ENCODE results near the gene IL16. TPM values are rescaled to one million over a fixed set of nuclear protein-coding genes. Genes with fewer than 3 reads are reported as not detected.
A peak's percentile ranks its signal among the peaks of the same experiment; 100 is the strongest.

IL16 gene
- total RNA-seq, 2 experiments from 2014 or later: 240 to 243 TPM

DNA sequence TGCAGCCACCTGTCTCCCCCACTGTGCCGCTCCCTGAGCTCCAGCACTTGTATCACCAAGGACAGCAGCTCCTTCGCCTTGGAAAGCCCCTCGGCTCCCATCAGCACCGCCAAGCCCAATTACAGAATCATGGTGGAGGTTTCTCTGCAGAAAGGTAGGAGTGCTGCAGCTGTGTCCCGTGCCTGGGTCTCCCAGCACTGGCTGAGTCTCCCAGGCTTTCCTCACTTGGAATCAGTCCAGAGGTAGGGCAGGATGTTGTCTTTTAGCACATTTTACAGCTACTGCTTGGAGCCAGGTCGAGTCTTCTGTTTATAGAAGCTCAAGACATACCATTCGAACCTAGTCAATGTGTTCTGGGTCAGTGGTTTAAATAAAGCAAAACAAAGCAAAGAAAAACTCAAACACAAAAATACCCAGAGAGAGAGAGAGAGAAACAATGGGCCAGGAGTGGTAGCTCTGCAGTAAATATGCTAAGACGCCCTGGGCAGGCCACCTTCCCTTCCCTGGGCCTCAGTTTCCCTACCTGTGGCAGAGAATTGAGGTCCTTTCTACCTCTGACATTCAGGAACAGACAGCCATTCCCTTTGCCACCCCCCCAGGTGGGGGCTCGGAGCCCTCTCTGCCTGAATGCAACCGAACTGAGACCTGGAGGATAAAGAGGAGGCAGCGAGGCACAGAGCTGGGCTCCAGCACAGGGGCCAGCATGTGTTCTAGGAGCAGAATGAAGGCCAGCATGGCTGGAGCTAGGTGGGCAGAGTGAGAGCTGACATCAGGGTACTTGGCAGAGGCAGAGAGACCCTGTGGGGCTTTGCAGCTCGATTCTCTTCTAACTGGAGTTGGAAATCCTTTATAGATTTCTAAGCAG lies 83.2 kb downstream of the IL16 start:
- Mint-ChIP-seq H3K36me3 (ENCODE audit: low read depth) (peaks cover 21% of the 10 kb centered on the region), H3K4me1 (ENCODE audit: low read depth) (peaks cover 26% of the 10 kb centered on the region), H3K4me3 (no peak overlapping the region), H3K9me3 (ENCODE audit: insufficient read depth) (peaks cover 14% of the 10 kb centered on the region), H3K27ac (no peak overlapping the region), H3K27me3 (ENCODE audit: low read depth) (no peaks in the 10 kb centered on the region)
- no peak for ATAC-seq
- no peak for DNase-seq
- POLR2A ChIA-PET: interaction anchor here (0.6 to 3.6 kb wide), 4 partner anchors 13 to 44 kb away, joined by 4 to 16 read pairs (median 4); no protein-coding TSS in a partner anchor
- CTCF ChIA-PET: interaction anchor here (1.0 to 3.5 kb wide), 5 partner anchors 10 to 121 kb away, joined by 3 to 31 read pairs (median 6); no protein-coding TSS in a partner anchor

DNA sequence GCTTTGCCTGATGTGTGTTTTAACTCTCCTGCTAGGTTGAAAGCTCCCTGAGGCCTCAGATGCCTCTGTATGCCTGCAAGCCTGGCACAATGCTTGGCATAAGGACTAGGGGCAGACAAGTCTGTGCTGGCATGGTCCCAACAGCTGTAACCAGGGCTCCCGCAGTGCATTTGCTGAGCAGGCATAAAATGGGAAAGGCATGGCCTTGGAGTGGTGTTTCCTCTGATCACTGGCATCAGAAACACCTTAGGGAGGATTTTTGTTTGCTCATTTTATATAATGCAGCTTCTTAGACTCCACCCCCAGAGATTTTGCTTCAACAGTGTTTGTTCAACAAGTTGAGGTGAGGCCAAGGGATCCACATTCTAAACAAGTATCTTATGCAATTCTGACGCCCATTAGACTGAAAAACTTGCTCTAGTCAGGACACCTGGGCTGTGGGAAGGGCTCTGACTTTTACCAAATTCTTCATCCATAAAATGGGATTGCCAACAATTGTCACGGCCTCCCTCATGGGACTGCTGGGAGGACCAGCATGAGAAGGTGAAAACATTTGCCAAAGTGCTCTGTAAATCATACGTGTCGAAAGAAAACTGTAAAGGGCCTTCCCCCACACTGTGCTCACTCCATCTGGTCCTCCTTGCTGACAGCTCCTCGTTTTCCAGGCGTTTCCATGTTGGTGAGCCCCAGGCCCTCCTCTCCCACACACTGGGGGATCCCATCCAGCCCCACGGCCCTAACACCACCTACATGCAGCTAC lies 84.2 kb downstream of the IL16 start:
- no peak overlapping the region for H3K27ac Mint-ChIP-seq
- no peak overlapping the region for H3K4me3 Mint-ChIP-seq
- H3K36me3 Mint-ChIP-seq (ENCODE audit: low read depth): peaks cover 21% of the 10 kb centered on the region

DNA sequence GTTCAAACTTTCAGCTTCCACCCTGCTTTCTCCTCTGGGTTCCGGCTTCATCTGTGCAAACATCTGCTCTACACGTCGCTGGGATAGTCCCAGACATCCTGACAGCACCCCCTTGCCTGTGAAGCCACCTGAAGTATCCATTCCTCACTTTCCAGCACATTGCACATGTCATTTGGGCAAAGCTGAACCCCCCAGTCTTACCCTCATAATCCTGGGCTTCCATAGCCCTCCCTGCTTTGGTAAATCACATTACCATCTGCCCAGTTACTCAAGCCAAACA lies 84.7 kb downstream of the IL16 start:
- peaks cover 26% of the 10 kb centered on the region for H3K4me1 Mint-ChIP-seq (ENCODE audit: low read depth)
- H3K36me3 Mint-ChIP-seq (ENCODE audit: low read depth): peaks cover 16% of the 10 kb centered on the region
- H3K27me3 Mint-ChIP-seq (ENCODE audit: low read depth): no peaks in the 10 kb centered on the region
- H3K4me3 Mint-ChIP-seq: no peak overlapping the region
- DNase-seq (no peak), ATAC-seq (no peak)
- H3K27ac Mint-ChIP-seq: peak overlapping the region; percentile 14
- peaks cover 14% of the 10 kb centered on the region for H3K9me3 Mint-ChIP-seq (ENCODE audit: insufficient read depth)
- ChIA-PET POLR2A (interaction anchor here (1.2 to 3.6 kb wide), 3 partner anchors 12 to 23 kb away, joined by 3 to 16 read pairs (median 4); no protein-coding TSS in a partner anchor), CTCF (interaction anchor here (0.7 to 3.5 kb wide), 4 partner anchors 12 to 129 kb away, joined by 3 to 31 read pairs (median 12); no protein-coding TSS in a partner anchor)

More for the DNA sequence above, 84.2 kb downstream of the IL16 start:
- H3K27me3 Mint-ChIP-seq (ENCODE audit: low read depth): no peaks in the 10 kb centered on the region
- ChIA-PET POLR2A (interaction anchor here (1.2 to 3.6 kb wide), 4 partner anchors 12 to 30 kb away, joined by 3 to 16 read pairs (median 4); no protein-coding TSS in a partner anchor), CTCF (interaction anchor here (0.7 to 3.5 kb wide), 5 partner anchors 9 to 129 kb away, joined by 3 to 31 read pairs (median 6); no protein-coding TSS in a partner anchor)
- DNase-seq (no peak), ATAC-seq (no peak)
- H3K9me3 Mint-ChIP-seq (ENCODE audit: insufficient read depth): peaks cover 14% of the 10 kb centered on the region
- H3K4me1 Mint-ChIP-seq (ENCODE audit: low read depth): peaks cover 26% of the 10 kb centered on the region

DNA sequence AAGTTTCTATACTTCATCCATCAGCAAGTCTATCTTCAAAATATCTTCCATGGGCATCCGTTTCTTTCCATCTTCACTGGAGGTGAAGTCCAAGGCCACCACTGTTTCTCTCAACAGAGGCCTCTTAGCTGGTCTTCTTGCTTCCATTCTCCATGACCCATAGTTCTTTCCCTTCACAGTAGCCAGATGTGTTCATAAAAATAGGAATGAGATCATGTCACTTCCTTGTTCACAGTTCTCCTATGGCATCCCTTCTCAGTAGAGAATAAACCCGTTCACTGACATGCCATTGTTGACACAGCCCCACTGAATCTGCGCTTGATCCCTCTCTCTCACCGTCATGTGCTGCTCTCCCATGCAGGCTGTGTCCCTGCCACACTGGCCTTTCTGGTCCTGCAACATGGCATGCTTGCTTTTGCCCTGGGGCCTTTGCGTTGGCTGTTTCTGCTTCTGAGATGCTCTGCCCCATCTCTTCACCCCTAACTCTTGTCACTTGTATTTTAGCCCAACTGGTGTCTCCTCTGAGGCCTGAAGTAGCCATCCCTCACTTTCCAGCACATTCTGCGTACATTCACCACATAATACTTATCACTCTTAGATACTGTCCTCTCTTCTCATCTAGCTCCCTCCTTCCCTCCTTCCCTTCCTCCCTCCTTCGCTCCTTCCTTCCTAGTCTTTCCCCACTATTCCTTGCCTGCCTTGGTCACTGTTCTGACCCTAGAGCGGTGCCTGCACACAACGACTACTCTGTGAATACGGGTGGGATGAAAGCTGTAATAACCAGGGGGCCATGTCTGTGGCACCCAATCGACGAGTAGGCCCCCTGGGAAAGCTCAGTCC lies 85.3 kb downstream of the IL16 start:
- peaks cover 11% of the 10 kb centered on the region for H3K9me3 Mint-ChIP-seq (ENCODE audit: insufficient read depth)
- ChIA-PET POLR2A (interaction anchor here (1.3 to 3.6 kb wide), 3 partner anchors 11 to 23 kb away, joined by 3 to 16 read pairs (median 3); no protein-coding TSS in a partner anchor), CTCF (interaction anchor here (0.9 to 3.5 kb wide), 5 partner anchors 9 to 16 kb away, joined by 3 to 31 read pairs (median 13); no protein-coding TSS in a partner anchor)
- H3K4me3 Mint-ChIP-seq: no peak overlapping the region
- peaks cover 13% of the 10 kb centered on the region for H3K36me3 Mint-ChIP-seq (ENCODE audit: low read depth)
- H3K27ac Mint-ChIP-seq: peak overlapping the region; percentile 14
- peaks cover 29% of the 10 kb centered on the region for H3K4me1 Mint-ChIP-seq (ENCODE audit: low read depth)
- ATAC-seq (no peak), DNase-seq (no peak)
- no peaks in the 10 kb centered on the region for H3K27me3 Mint-ChIP-seq (ENCODE audit: low read depth)

DNA sequence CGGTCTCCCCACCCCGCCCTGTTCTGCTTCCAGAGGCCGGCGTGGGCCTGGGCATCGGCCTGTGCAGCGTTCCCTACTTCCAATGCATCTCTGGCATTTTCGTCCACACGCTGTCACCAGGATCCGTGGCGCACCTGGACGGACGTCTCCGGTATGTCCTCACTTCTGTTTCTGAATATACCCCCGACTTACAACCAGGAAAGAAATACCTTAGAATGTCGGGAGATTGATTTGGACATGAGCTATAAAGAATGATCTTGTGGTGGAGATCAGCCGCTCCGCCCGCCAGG lies 85.9 kb downstream of the IL16 start:
- Mint-ChIP-seq H3K4me3 (no peak overlapping the region), H3K27me3 (ENCODE audit: low read depth) (no peaks in the 10 kb centered on the region), H3K9me3 (ENCODE audit: insufficient read depth) (peaks cover 10% of the 10 kb centered on the region), H3K27ac (no peak overlapping the region), H3K4me1 (ENCODE audit: low read depth) (peaks cover 34% of the 10 kb centered on the region), H3K36me3 (ENCODE audit: low read depth) (peaks cover 12% of the 10 kb centered on the region)
- ChIA-PET POLR2A (interaction anchor here (1.3 to 3.6 kb wide), 2 partner anchors 10 to 14 kb away, joined by 3 to 16 read pairs; no protein-coding TSS in a partner anchor), CTCF (interaction anchor here (1.3 to 2.6 kb wide), 2 partner anchors 9 to 16 kb away, joined by 3 to 13 read pairs; no protein-coding TSS in a partner anchor)
- DNase-seq: no peak
- no peak for ATAC-seq

DNA sequence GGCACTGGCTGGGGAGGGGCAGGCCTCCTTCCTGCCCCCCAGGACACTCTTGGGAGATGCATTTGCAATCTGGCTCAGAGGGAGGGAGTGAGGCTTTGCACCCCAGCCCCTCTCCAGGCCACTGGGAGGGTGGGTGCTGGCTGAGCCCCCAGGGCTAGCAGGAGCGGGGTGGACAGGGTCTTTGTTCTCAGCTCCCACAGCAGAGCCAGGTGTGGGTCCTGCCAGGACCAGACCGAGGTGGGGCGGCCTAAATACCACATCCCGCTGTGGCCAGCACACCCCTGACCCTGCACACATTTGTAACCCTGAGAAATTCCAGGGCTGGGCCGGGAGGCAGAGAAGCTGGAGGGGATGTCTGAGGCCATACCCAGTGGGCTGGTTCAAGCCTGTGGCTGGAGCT lies 86.2 kb downstream of the IL16 start:
- Mint-ChIP-seq H3K36me3 (ENCODE audit: low read depth) (peaks cover 10% of the 10 kb centered on the region), H3K9me3 (ENCODE audit: insufficient read depth) (peaks cover 10% of the 10 kb centered on the region), H3K4me3 (no peak overlapping the region), H3K27me3 (ENCODE audit: low read depth) (no peaks in the 10 kb centered on the region), H3K4me1 (ENCODE audit: low read depth) (peaks cover 38% of the 10 kb centered on the region), H3K27ac (no peak overlapping the region)
- DNase-seq (no peak), ATAC-seq (no peak)
- POLR2A ChIA-PET: interaction anchor here (0.9 to 1.3 kb wide), 3 partner anchors 10 to 25 kb away, joined by 3 read pairs; no protein-coding TSS in a partner anchor
- CTCF ChIA-PET: interaction anchor here (1.0 to 2.6 kb wide), 6 partner anchors 8 to 19 kb away, joined by 3 to 13 read pairs (median 6); no protein-coding TSS in a partner anchor

DNA sequence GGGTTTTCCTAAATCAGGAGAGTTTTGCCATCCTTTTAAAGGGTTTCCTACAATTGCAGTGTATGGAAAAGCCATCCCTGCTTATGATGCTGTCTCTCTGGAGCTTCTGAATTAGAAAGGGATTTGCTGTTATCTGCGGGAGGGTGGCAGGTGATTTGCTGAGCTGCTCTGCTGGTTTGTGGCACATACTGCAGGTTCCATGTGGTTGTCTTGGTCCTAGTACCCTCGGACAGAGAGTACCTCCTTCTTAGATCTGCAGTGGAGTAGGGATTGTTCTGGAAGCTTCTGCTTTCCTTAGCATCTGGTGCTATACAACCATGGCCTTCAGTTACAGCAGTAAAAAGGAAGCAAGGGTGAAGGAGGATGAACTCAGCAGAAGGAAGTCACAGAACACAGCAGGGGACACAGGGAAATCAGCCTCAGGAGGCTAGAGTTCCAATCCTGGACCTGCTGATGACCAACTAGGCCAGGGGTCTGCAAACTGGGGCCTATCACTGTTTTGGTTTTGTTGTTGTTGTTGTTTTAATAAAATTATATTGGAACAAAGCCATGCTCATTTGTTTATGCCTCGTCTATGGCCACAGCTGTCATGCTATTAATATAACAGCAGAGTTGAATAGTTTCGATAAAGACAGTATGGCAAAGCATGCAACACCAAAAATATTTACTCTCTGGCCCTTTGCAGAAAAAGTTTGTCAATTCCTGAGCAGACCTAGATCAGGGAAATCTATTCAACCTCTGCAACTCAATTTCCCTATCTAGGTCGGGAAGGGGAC lies 87.8 kb downstream of the IL16 start:
- Mint-ChIP-seq H3K4me1 (ENCODE audit: low read depth) (peaks cover 45% of the 10 kb centered on the region), H3K9me3 (ENCODE audit: insufficient read depth) (peaks cover 4% of the 10 kb centered on the region), H3K4me3 (no peak overlapping the region), H3K36me3 (ENCODE audit: low read depth) (peaks cover 10% of the 10 kb centered on the region), H3K27ac (peak overlapping the region; percentile 63), H3K27me3 (ENCODE audit: low read depth) (no peaks in the 10 kb centered on the region)
- CTCF ChIA-PET: interaction anchor here (1.1 to 2.6 kb wide), 4 partner anchors 8 to 18 kb away, joined by 3 to 13 read pairs (median 8); no protein-coding TSS in a partner anchor
- POLR2A ChIA-PET: interaction anchor here (0.6 kb wide), 1 partner anchor 14 kb away, joined by 4 read pairs; no protein-coding TSS in a partner anchor
- ATAC-seq (no peak), DNase-seq (no peak)

DNA sequence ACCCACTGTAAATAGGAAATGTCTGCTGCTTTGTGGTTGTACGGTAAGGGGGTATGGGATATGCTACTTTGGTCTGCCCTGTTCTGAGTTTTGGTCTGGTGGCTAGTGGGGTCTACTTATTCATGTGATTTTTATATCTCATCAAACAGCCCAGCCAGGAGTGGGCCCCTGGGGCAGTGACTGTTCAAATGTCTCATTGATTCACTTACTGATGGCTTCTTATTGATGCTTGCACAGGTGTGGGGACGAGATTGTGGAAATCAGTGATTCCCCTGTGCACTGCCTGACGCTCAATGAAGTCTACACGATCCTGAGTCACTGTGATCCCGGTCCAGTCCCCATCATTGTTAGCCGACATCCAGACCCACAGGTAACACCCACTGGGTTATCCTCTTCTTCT lies 88.8 kb downstream of the IL16 start:
- peaks cover 4% of the 10 kb centered on the region for H3K9me3 Mint-ChIP-seq (ENCODE audit: insufficient read depth)
- ATAC-seq (no peak), DNase-seq (no peak)
- ChIA-PET POLR2A (interaction anchor here (1.0 to 2.4 kb wide), 3 partner anchors 10 to 14 kb away, joined by 3 to 17 read pairs (median 9); no protein-coding TSS in a partner anchor), CTCF (interaction anchor here (1.2 to 3.0 kb wide), 7 partner anchors 11 to 116 kb away, joined by 4 to 31 read pairs (median 19); no protein-coding TSS in a partner anchor)
- H3K27ac Mint-ChIP-seq: peak overlapping the region; percentile 89
- H3K4me3 Mint-ChIP-seq: peak overlapping the region; percentile 17
- H3K36me3 Mint-ChIP-seq (ENCODE audit: low read depth): peaks cover 12% of the 10 kb centered on the region
- H3K27me3 Mint-ChIP-seq (ENCODE audit: low read depth): no peaks in the 10 kb centered on the region
- H3K4me1 Mint-ChIP-seq (ENCODE audit: low read depth): peaks cover 54% of the 10 kb centered on the region

DNA sequence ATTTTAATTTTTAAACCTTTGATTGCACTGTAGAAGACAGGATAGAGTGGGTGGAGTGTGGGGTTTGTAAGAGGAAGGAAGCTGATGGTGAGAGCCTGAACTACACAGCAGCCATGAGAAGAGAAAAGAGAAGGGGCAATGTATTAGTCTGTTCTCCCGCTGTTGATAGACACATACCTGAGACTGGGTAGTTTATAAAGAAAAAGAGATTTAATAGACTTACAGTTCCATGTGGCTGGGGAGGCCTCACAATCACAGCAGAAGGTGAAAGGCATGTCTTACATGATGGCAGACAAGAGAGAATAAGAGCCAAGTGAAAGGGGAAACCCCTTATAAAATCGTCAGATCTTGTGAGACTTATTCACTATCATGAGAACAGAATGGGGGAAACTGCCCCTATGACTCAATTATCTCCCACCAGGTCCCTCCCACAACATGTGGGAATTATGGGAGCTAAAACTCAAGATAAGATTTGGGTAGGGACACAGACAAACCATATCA lies 90.0 kb downstream of the IL16 start:
- peak overlapping the region; percentile 63 for H3K4me3 Mint-ChIP-seq
- H3K4me1 Mint-ChIP-seq (ENCODE audit: low read depth): peaks cover 65% of the 10 kb centered on the region
- peaks cover 4% of the 10 kb centered on the region for H3K9me3 Mint-ChIP-seq (ENCODE audit: insufficient read depth)
- ChIA-PET POLR2A (interaction anchor here (0.6 to 2.4 kb wide), 9 partner anchors 10 to 286 kb away, joined by 3 to 17 read pairs (median 3); partner anchors contain the start of gene TLNRD1), CTCF (interaction anchor here (1.2 to 3.0 kb wide), 9 partner anchors 10 to 114 kb away, joined by 4 to 31 read pairs (median 8); no protein-coding TSS in a partner anchor)
- H3K27me3 Mint-ChIP-seq (ENCODE audit: low read depth): no peaks in the 10 kb centered on the region
- peak overlapping the region; percentile 89 for H3K27ac Mint-ChIP-seq
- H3K36me3 Mint-ChIP-seq (ENCODE audit: low read depth): peaks cover 14% of the 10 kb centered on the region
- DNase-seq (no peak), ATAC-seq (peak; percentile 77)

DNA sequence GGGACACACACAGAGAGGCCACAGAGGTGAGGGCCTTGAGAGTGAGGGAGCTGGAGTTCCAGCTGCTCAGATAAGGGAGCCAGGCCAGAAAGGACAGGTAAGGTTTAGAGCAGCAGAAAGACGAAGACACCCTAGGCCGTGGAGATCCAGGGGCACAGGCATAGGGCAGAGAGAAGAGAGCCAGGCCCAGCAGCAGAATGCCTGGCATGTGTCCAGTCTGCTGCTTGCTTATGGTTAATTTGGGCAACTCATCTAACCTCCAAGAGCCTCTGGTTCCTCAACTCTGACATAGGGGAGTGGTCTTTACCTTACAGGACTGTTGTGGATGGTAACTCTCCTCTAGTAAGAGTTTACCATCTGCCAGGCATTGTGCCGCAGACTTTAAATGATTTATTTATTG lies 91.4 kb downstream of the IL16 start:
- DNase-seq (no peak), ATAC-seq (no peak)
- ChIA-PET CTCF (interaction anchor here (1.2 to 3.0 kb wide), 4 partner anchors 8 to 15 kb away, joined by 3 to 31 read pairs (median 22); no protein-coding TSS in a partner anchor), POLR2A (interaction anchor here (2.0 to 2.4 kb wide), 2 partner anchors 11 to 14 kb away, joined by 9 to 11 read pairs; no protein-coding TSS in a partner anchor)
- peaks cover 4% of the 10 kb centered on the region for H3K9me3 Mint-ChIP-seq (ENCODE audit: insufficient read depth)
- H3K4me1 Mint-ChIP-seq (ENCODE audit: low read depth): peaks cover 78% of the 10 kb centered on the region
- H3K4me3 Mint-ChIP-seq: no peak overlapping the region
- no peaks in the 10 kb centered on the region for H3K27me3 Mint-ChIP-seq (ENCODE audit: low read depth)
- H3K36me3 Mint-ChIP-seq (ENCODE audit: low read depth): peaks cover 16% of the 10 kb centered on the region
- H3K27ac Mint-ChIP-seq: no peak overlapping the region

All from activated CD8-positive, alpha-beta T cell treated with anti-CD3 and anti-CD28 coated beads, Interleukin-2, amount 10 ng/mL, durations not matched to agents 7 days and 5 days (primary cell).